GM12878 (cell line): ENCODE measurements around the gene TNFRSF14. TPM values are rescaled to one million over a fixed set of nuclear protein-coding genes. Genes with fewer than 3 reads are reported as not detected.

Experiments used
- ATAC-seq: fragments of 200-7000 bp; cut with Tn5 transposase; 3 replicates; pipeline ENCODE4 v1.9.1; 2020; ENCODE audit warnings: mild to moderate bottlenecking, moderate library complexity
- BruUV-seq: library from RNA; stranded (reverse); fragments of 400-500 nt; replicated peaks from 2 replicates; lab custom pipeline; 2021; lab: Mats Ljungman, UMichigan
- CTCF ChIA-PET: fragments of 300-600 bp; sonication (Branson Sonifier 250); formaldehyde crosslinking; extraction: SDS; loops from one replicate; lab custom pipeline; 2021; ENCODE audit warnings: inconsistent platforms; lab: Yijun Ruan, JAX
- POLR2A ChIA-PET: fragments of 350-600 bp; formaldehyde crosslinking; extraction: SDS; loops from one replicate; lab custom pipeline; 2021; ENCODE audit warnings: inconsistent platforms; lab: Charles Lee
- RAD21 ChIA-PET: fragments of 300-600 bp; sonication (Branson Sonifier 250); formaldehyde crosslinking; loops from one replicate; lab custom pipeline; 2023; ENCODE audit warnings: antibody characterized with exemption; ENCODE audit not compliant: unreplicated experiment; lab: Charles Lee
- SMC1A ChIA-PET: fragments of 300-600 bp; sonication (Branson Sonifier 250); formaldehyde crosslinking; loops from one replicate; lab custom pipeline; 2023; ENCODE audit not compliant: unreplicated experiment, uncharacterized antibody; lab: Charles Lee
- DNase-seq: peaks from one replicate; pipeline ENCODE4 v3.0.0-alpha.2; 2011; ENCODE audit warnings: low read depth, low spot score
- FAIRE-seq: peaks from 3 replicates; lab custom pipeline; 2011; peaks lifted over from hg19 to GRCh38; lab: Jason Lieb, UNC
- H2AFZ ChIP-seq: 2 replicates; pipeline ENCODE4 v1.6.0; 2011; ENCODE audit warnings: low read depth, low read length, control low read depth; ENCODE audit not compliant: control insufficient read depth
- H3K27ac ChIP-seq: 2 replicates; pipeline ENCODE4 v1.5.1; 2011; ENCODE audit warnings: control low read depth; ENCODE audit not compliant: control insufficient read depth, insufficient read depth
- H3K27me3 ChIP-seq, 2 experiments: replicated peaks in 1 of 2; 2 replicates each; pipeline versions ENCODE4 v1.6.0 to v1.6.1; 2011; ENCODE audit warnings: low read length in 1 of 2; ENCODE audit not compliant: control insufficient read depth in 2 of 2, insufficient read depth in 2 of 2
- H3K36me3 ChIP-seq, 2 experiments: 2 replicates each; pipeline ENCODE4 v1.5.1; 2011; ENCODE audit warnings: low read length in 1 of 2; ENCODE audit not compliant: control insufficient read depth in 2 of 2, insufficient read depth in 2 of 2
- H3K4me1 ChIP-seq: 2 replicates; pipeline ENCODE4 v1.6.1; 2011; ENCODE audit warnings: mild to moderate bottlenecking, low read length, moderate library complexity, mixed read lengths; ENCODE audit not compliant: control insufficient read depth, insufficient read depth
- H3K4me2 ChIP-seq: 2 replicates; pipeline ENCODE4 v1.6.0; 2011; ENCODE audit warnings: control low read depth; ENCODE audit not compliant: control insufficient read depth, insufficient read depth
- H3K4me3 ChIP-seq: fragments of 200-600 bp; sonication (generic); 2 replicates; pipeline ENCODE4 v1.5.1; 2016
- H3K79me2 ChIP-seq: 2 replicates; pipeline ENCODE4 v1.6.0; 2011; ENCODE audit warnings: low read length; ENCODE audit not compliant: control insufficient read depth, insufficient read depth
- H3K9ac ChIP-seq: 2 replicates; pipeline ENCODE4 v1.8.0; 2011; ENCODE audit warnings: low read length, control low read depth, mixed read lengths; ENCODE audit not compliant: control insufficient read depth, insufficient read depth
- H3K9me3 ChIP-seq: replicated peaks from 3 replicates; pipeline ENCODE4 v1.5.1; 2011; ENCODE audit warnings: mild to moderate bottlenecking, low read length; ENCODE audit not compliant: control insufficient read depth, insufficient read depth
- H4K20me1 ChIP-seq: 2 replicates; pipeline ENCODE4 v1.6.0; 2011; ENCODE audit not compliant: control insufficient read depth, insufficient read depth
- BACH1 ChIP-seq: fragments of 450-650 bp; IDR thresholded peaks from 2 replicates; pipeline ENCODE4 v1.6.1; 2017; ENCODE audit warnings: mild to moderate bottlenecking, borderline replicate concordance
- CBX3 ChIP-seq: fragments of 200-600 bp; sonication (generic); IDR thresholded peaks from 2 replicates; pipeline ENCODE4 v1.6.1; 2016; ENCODE audit warnings: low read depth, borderline replicate concordance
- CREB1 ChIP-seq: IDR thresholded peaks from 2 replicates; pipeline ENCODE4 v1.6.1; 2012; ENCODE audit warnings: low read depth, mild to moderate bottlenecking, inconsistent platforms
- GATAD2B ChIP-seq: fragments of 450-650 bp; conservative IDR thresholded peaks from 2 replicates; pipeline ENCODE4 v1.6.1; 2017; ENCODE audit warnings: low read depth, mild to moderate bottlenecking, moderate library complexity
- KLF5 ChIP-seq: fragments of 450-650 bp; IDR thresholded peaks from 2 replicates; pipeline ENCODE4 v1.6.1; 2014; ENCODE audit warnings: mild to moderate bottlenecking; ENCODE audit not compliant: partially characterized antibody
- MTA2 ChIP-seq: fragments of 450-650 bp; IDR thresholded peaks from 2 replicates; pipeline ENCODE4 v1.6.1; 2016; ENCODE audit warnings: low read depth, mild to moderate bottlenecking, moderate library complexity
- PAX8 ChIP-seq: fragments of 450-650 bp; IDR thresholded peaks from 2 replicates; pipeline ENCODE4 v1.6.1; 2017; ENCODE audit warnings: mild to moderate bottlenecking, moderate library complexity
- SREBF2 ChIP-seq: IDR thresholded peaks from 2 replicates; pipeline ENCODE4 v1.6.1; 2012; ENCODE audit warnings: mild to moderate bottlenecking, low read length
- ZNF207 ChIP-seq: fragments of 450-650 bp; IDR thresholded peaks from 2 replicates; pipeline ENCODE4 v1.6.1; 2014; ENCODE audit warnings: antibody characterized with exemption, mild to moderate bottlenecking, borderline replicate concordance
- ZNF384 ChIP-seq: IDR thresholded peaks from 2 replicates; pipeline ENCODE4 v1.6.1; 2012; ENCODE audit warnings: low read depth, mild to moderate bottlenecking, low read length, improper control_type of control experiment, borderline replicate concordance
- WGBS: methylation state at CpG from one replicate; pipeline ENCODE4 v1.1.6; 2016; ENCODE audit warnings: low lambda C conversion rate; ENCODE audit not compliant: insufficient replicate concordance, insufficient coverage; ENCODE audit errors: missing lambda C conversion rate; 5-methylcytosine and 5-hydroxymethylcytosine counted together
- in situ Hi-C: fragments of 300-500 bp; cut with MboI; formaldehyde crosslinking; loops from 9 replicates; pipeline ENCODE4 v1.14.3; 2018; ENCODE audit warnings: mixed read lengths
- intact Hi-C: fragments of 100-400 bp; cut with micrococcal nuclease; formaldehyde crosslinking; loops from one replicate; pipeline ENCODE4 v1.14.2; 2022; ENCODE audit not compliant: unreplicated experiment
- polyA plus RNA-seq, 11 experiments: library from polyadenylated mRNA; depleted of rRNA in 4 of 11; unstranded in 6 of 11; stranded (reverse) in 5 of 11; fragments of >200 nt; fragmentation: Nextera tagmentation in 4 of 11; fragmentation: Illumina TruSeq in 1 of 11; extraction: Ambion mirVana in 4 of 11; extraction: Trizol in 1 of 11; gene quantifications; 1 replicate in 1 of 11; 2 replicates in 10 of 11; pipeline versions ENCODE4 v1.2.1 to v1.2.3, GENCODE V29; 2011 to 2016; ENCODE audit warnings: inconsistent platforms in 2 of 11, missing spikeins in 2 of 11, low read depth in 1 of 11
- total RNA-seq, 4 experiments: library from RNA; depleted of rRNA in 3 of 4; stranded (reverse); fragments of >200 nt in 3 of 4; fragmentation: Illumina TruSeq in 1 of 4; extraction: Trizol in 1 of 4; gene quantifications; 2 replicates each; pipeline versions ENCODE4 v1.2.1 to v1.2.3, GENCODE V29; 2013 to 2021
- TF ChIP-seq, protein P1 (sequence below): fragments of 450-650 bp; IDR thresholded peaks from 2 replicates; pipeline ENCODE4 v1.6.1; 2017; ENCODE audit warnings: borderline replicate concordance
- TF ChIP-seq, protein P2 (sequence below): fragments of 450-650 bp; IDR thresholded peaks from 2 replicates; pipeline ENCODE4 v1.6.1; 2018; ENCODE audit warnings: borderline replicate concordance, mild to moderate bottlenecking; ENCODE audit not compliant: partially characterized antibody
- TF ChIP-seq, protein P3 (sequence below): fragments of 450-650 bp; IDR thresholded peaks from 2 replicates; pipeline ENCODE4 v1.6.1; 2016; ENCODE audit warnings: mild to moderate bottlenecking, moderate library complexity, borderline replicate concordance
- TF ChIP-seq, protein P4 (sequence below): IDR thresholded peaks from 2 replicates; pipeline ENCODE4 v1.6.1; 2011; ENCODE audit warnings: low read depth, low read length, improper control_type of control experiment, borderline replicate concordance

Gene TNFRSF14
- total and polyA plus RNA-seq, 10 of the 15 experiments (the other 5 are each of a cell fraction or from before 2014, with no cell fraction given): 0.43 to 114 (median 41.5) TPM

DNA sequence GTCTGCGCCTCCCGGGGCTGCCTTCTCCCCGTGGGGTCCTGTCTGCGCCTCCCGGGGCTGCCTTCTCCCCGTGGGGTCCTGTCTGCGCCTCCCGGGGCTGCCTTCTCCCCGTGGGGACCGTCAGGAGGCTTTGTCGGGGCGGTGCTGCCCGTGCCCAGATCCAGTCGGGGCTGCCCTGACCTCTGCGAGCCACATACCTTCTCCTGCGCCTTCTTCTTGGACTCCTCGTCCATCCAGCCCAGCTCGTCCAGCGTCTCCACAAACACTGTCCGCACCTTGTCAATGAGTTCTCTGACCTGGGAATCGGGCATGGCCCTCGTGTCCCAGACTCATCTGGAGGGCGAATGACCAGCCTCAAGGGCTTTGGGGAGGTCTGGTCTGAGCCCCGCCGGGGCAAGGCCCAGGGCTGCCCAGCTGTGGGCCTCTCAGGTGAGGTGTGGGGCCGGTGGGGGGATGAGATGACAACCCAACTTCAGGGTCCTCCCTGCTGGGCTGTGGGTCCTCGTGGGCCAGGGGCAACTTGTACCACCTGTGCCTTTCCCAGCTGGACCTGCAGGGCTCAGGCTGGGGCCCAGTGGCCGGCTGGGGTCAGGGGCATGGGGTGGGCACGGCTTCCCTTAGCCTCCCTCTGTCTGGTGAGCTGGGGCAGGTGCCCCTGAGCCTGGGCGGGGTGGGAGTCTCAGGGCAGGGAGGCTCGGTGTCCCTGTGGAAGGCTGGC, 39.8 kb downstream of the TNFRSF14 start:
- Histone ChIP-seq H3K79me2 (no peaks in the 10 kb centered on the region), H3K4me3 (no peak overlapping the region), H2AFZ (no peak overlapping the region), H3K36me3 (no peaks in the 10 kb centered on the region), H3K4me2 (no peak overlapping the region), H3K9ac (no peak overlapping the region), H3K9me3 (no peaks in the 10 kb centered on the region), H4K20me1 (no peaks in the 10 kb centered on the region), H3K4me1 (no peaks in the 10 kb centered on the region), H3K27ac (no peak overlapping the region), H3K27me3 (no peaks in the 10 kb centered on the region)
- ChIA-PET RAD21 (no interaction called here), CTCF (no interaction called here), POLR2A (interaction anchor here (0.5 kb wide), 1 partner anchor 48 kb away, joined by 3 read pairs; no protein-coding TSS in a partner anchor), SMC1A (no interaction called here)
- WGBS: 35% methylated on average over 30 of the region's 31 CpGs
- in situ Hi-C loops: no loop called here
- no TSS peak for BruUV-seq
- ATAC-seq (no peak), DNase-seq (no peak), FAIRE-seq (no peak)
- intact Hi-C loops: no loop called here
- TF ChIP-seq CREB1 (no peak), SREBF2 (no peak), BACH1 (no peak), ZNF384 (no peak), ZNF207 (no peak), KLF5 (no peak), GATAD2B (no peak), MTA2 (no peak), PAX8 (no peak), CBX3 (no peak)
- TF ChIP-seq, protein P1, sequence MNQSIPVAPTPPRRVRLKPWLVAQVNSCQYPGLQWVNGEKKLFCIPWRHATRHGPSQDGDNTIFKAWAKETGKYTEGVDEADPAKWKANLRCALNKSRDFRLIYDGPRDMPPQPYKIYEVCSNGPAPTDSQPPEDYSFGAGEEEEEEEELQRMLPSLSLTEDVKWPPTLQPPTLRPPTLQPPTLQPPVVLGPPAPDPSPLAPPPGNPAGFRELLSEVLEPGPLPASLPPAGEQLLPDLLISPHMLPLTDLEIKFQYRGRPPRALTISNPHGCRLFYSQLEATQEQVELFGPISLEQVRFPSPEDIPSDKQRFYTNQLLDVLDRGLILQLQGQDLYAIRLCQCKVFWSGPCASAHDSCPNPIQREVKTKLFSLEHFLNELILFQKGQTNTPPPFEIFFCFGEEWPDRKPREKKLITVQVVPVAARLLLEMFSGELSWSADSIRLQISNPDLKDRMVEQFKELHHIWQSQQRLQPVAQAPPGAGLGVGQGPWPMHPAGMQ: no peak
- TF ChIP-seq, protein P2, sequence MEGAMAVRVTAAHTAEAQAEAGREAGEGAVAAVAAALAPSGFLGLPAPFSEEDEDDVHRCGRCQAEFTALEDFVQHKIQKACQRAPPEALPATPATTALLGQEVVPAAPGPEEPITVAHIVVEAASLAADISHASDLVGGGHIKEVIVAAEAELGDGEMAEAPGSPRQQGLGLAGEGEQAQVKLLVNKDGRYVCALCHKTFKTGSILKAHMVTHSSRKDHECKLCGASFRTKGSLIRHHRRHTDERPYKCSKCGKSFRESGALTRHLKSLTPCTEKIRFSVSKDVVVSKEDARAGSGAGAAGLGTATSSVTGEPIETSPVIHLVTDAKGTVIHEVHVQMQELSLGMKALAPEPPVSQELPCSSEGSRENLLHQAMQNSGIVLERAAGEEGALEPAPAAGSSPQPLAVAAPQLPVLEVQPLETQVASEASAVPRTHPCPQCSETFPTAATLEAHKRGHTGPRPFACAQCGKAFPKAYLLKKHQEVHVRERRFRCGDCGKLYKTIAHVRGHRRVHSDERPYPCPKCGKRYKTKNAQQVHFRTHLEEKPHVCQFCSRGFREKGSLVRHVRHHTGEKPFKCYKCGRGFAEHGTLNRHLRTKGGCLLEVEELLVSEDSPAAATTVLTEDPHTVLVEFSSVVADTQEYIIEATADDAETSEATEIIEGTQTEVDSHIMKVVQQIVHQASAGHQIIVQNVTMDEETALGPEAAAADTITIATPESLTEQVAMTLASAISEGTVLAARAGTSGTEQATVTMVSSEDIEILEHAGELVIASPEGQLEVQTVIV: no peak
- TF ChIP-seq, protein P3, sequence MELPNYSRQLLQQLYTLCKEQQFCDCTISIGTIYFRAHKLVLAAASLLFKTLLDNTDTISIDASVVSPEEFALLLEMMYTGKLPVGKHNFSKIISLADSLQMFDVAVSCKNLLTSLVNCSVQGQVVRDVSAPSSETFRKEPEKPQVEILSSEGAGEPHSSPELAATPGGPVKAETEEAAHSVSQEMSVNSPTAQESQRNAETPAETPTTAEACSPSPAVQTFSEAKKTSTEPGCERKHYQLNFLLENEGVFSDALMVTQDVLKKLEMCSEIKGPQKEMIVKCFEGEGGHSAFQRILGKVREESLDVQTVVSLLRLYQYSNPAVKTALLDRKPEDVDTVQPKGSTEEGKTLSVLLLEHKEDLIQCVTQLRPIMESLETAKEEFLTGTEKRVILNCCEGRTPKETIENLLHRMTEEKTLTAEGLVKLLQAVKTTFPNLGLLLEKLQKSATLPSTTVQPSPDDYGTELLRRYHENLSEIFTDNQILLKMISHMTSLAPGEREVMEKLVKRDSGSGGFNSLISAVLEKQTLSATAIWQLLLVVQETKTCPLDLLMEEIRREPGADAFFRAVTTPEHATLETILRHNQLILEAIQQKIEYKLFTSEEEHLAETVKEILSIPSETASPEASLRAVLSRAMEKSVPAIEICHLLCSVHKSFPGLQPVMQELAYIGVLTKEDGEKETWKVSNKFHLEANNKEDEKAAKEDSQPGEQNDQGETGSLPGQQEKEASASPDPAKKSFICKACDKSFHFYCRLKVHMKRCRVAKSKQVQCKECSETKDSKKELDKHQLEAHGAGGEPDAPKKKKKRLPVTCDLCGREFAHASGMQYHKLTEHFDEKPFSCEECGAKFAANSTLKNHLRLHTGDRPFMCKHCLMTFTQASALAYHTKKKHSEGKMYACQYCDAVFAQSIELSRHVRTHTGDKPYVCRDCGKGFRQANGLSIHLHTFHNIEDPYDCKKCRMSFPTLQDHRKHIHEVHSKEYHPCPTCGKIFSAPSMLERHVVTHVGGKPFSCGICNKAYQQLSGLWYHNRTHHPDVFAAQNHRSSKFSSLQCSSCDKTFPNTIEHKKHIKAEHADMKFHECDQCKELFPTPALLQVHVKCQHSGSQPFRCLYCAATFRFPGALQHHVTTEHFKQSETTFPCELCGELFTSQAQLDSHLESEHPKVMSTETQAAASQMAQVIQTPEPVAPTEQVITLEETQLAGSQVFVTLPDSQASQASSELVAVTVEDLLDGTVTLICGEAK: no peak
- TF ChIP-seq, protein P4, sequence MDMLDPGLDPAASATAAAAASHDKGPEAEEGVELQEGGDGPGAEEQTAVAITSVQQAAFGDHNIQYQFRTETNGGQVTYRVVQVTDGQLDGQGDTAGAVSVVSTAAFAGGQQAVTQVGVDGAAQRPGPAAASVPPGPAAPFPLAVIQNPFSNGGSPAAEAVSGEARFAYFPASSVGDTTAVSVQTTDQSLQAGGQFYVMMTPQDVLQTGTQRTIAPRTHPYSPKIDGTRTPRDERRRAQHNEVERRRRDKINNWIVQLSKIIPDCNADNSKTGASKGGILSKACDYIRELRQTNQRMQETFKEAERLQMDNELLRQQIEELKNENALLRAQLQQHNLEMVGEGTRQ: no peak
